PC-9 (cell line): Measurements from ENCODE around the gene TEX29.

Source experiments
- CTCF ChIP-seq: fragments of 200-600 bp; sonication (generic); conservative IDR thresholded peaks from 2 replicates; pipeline ENCODE4 v1.6.1; 2017; ENCODE audit warnings: mixed run types, antibody characterized with exemption, mild to moderate bottlenecking, moderate library complexity
- EZH2 ChIP-seq: fragments of 200-600 bp; sonication (generic); IDR thresholded peaks from 2 replicates; pipeline ENCODE4 v1.8.0; 2017; ENCODE audit warnings: antibody characterized with exemption, low read depth

GRCh38 chr13:111344471-111345191 is 24.2 kb downstream of the TEX29 start:
- TF ChIP-seq EZH2 (no peak), CTCF (peak; percentile 46)
